ENCODE measurements around the gene TGFB2.

The TGFB2 gene

GRCh38 chr1:218395916-218396315 lies 50.8 kb downstream of the TGFB2 start:
- H3K4me3 ChIP-seq (ENCODE audit: low read depth, low read length), result no peak overlapping the region
- no peak for DNase-seq (ENCODE audit: low read depth)
- TF ChIP-seq CTCF (IDR thresholded peaks at IDR 0.05; ENCODE audit: control insufficient read depth, extremely low read depth, insufficient read depth), result no peak

- DNase-seq (ENCODE audit: low read depth), result no peak
- TF ChIP-seq CTCF (IDR thresholded peaks at IDR 0.05; ENCODE audit: control insufficient read depth, extremely low read depth, insufficient read depth), result no peak
- H3K4me3 ChIP-seq (ENCODE audit: low read depth, low read length), result no peak overlapping the region
Measured at GRCh38 chr1:218397752-218398339, 52.7 kb downstream of the TGFB2 start.

GRCh38 chr1:218400624-218401023 lies 55.5 kb downstream of the TGFB2 start:
- no peak for DNase-seq (ENCODE audit: low read depth)

GRCh38 chr1:218401441-218401997 lies 56.4 kb downstream of the TGFB2 start:
- no peak overlapping the region for H3K4me3 ChIP-seq (ENCODE audit: low read depth, low read length)
- no peak for TF ChIP-seq CTCF (IDR thresholded peaks at IDR 0.05; ENCODE audit: control insufficient read depth, extremely low read depth, insufficient read depth)
- no peak for DNase-seq (ENCODE audit: low read depth)

More at GRCh38 chr1:218400624-218401023, 55.5 kb downstream of the TGFB2 start:
- no peak overlapping the region for H3K4me3 ChIP-seq (ENCODE audit: low read depth, low read length)
- no peak for TF ChIP-seq CTCF (IDR thresholded peaks at IDR 0.05; ENCODE audit: control insufficient read depth, extremely low read depth, insufficient read depth)

- no peak for DNase-seq (ENCODE audit: low read depth)
- no peak for TF ChIP-seq CTCF (IDR thresholded peaks at IDR 0.05; ENCODE audit: control insufficient read depth, extremely low read depth, insufficient read depth)
- H3K4me3 ChIP-seq (ENCODE audit: low read depth, low read length), result no peak overlapping the region
Measured at GRCh38 chr1:218401998-218402785, 57.1 kb downstream of the TGFB2 start.

- TF ChIP-seq CTCF (IDR thresholded peaks at IDR 0.05; ENCODE audit: control insufficient read depth, extremely low read depth, insufficient read depth), result no peak
- DNase-seq (ENCODE audit: low read depth), result no peak
- no peak overlapping the region for H3K4me3 ChIP-seq (ENCODE audit: low read depth, low read length)
Measured at GRCh38 chr1:218402786-218403120, 57.6 kb downstream of the TGFB2 start.

All from LNCaP clone FGC (cell line).